GM18951 (cell line): ENCODE measurements around the gene DMXL2.

ENCODE experiments used
- POLR2A ChIP-seq: IDR thresholded peaks from 4 replicates; pipeline ENCODE4 v1.6.1; 2011; ENCODE audit warnings: mild to moderate bottlenecking; ENCODE audit not compliant: insufficient read length, insufficient read depth; ENCODE audit errors: extremely low read depth
- in situ Hi-C: fragments of 300-500 bp; cut with MboI; formaldehyde crosslinking; loops from one replicate; pipeline ENCODE4 v1.12.0; 2022; ENCODE audit warnings: low sequenced_read_pairs, mixed read lengths, inconsistent platforms; ENCODE audit not compliant: unreplicated experiment

DMXL2 gene

DNA sequence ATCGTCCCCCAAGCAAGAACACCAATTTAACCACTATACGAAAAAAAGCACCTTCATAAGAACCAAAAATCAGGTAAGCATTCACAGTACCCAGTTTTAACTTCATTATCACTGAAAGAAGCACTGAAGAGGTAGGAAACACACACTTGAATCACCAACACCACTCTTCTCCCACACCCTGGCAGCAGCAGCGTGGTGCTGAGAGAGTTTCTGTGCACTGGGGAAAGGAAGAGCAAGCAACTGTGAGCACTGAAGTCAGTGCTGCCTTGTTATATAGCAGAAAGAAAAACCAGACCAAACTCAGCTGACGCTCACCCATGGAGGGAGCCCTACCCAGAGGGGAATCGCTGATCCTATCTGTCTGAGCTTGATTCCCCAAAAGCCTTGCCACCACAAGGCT is 98.2 kb downstream of the DMXL2 start:
- in situ Hi-C loops, result no loop called here
- no peak for TF ChIP-seq POLR2A

DNA sequence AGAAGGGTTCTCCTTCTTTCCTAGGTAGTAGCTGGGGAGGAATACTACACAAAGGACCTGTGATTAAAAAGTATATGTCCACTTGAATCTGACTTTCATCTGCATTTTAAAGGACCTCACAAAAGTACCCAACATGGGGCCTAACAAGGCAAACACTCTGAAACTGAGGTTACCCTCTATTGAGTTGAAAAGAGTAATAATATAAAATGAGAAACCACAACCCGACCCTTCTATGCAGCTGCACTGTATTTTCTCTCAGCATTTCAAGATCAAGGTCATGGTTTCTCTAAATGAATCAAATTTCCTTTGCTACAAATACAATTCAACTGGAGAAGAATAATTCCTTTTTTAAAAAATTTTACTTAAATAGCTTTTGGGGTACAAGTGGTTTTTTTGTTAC is 106.3 kb downstream of the DMXL2 start:
- no peak for TF ChIP-seq POLR2A
- in situ Hi-C loops, result no loop called here

DNA sequence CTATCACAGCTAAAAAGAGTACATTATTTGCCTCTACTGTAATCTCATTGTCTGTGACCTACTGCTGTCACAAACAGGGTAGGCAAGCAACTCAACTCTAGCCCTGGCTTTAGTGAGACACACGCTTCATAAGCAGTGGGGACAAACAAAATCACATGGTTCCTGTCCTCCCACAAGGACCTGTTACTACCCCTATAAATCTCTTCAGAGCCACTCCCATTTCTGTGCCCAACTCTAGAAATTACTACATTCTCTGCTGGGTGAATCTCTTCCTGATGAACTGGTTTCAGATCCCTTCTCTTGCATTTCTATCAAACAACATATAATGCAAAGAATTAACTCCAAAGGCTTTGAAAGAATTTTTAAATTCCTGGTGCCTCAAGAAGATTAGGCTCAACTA is 117.3 kb downstream of the DMXL2 start:
- in situ Hi-C loops, result no loop called here
- no peak for TF ChIP-seq POLR2A

DNA sequence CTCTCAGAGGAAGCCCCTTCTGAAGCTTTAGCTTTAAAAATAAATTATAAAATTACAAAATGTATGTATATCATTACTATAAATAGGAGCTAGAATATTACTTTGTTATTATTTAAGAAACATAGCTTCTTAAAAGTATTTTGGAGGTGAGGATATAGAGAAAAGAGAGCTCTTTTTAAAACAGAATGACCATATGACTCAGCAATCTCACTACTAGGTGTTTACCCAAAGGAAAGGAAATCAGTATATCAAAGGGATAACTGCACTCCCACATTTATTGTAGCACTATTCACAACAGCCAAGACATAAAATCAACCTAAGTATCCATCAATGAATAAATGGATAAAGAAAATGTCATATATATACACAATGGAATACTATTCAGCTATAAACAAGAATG is 119.6 kb downstream of the DMXL2 start:
- TF ChIP-seq POLR2A, result no peak
- in situ Hi-C loops, result no loop called here

DNA sequence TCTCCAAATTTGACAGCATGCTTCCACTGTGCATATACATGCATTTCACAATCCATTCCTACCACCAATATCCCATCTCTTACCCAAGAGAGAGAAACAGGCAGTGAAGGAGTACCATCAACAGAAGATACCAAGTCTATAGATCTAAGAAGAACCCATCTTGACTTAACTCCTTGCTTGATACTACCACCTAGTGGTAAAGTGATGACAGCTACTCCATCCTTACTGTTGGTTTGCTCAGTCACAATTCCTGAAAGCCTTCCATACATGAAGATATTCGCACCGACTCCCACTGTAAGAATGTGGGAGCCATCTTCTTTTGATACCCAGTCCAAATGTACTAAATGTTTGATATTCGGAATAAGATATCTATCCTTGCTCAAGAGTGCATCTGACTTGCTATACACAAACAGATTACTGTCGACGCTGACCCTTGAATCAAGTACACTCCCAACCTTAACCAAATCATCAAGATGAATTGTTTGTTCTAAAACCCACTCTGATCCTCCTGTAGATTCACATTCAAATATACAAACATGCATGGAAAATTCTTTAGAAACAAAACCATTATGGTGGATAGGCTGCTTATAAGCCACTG is 123.1 kb downstream of the DMXL2 start:
- in situ Hi-C loops, result no loop called here
- TF ChIP-seq POLR2A, result no peak

DNA sequence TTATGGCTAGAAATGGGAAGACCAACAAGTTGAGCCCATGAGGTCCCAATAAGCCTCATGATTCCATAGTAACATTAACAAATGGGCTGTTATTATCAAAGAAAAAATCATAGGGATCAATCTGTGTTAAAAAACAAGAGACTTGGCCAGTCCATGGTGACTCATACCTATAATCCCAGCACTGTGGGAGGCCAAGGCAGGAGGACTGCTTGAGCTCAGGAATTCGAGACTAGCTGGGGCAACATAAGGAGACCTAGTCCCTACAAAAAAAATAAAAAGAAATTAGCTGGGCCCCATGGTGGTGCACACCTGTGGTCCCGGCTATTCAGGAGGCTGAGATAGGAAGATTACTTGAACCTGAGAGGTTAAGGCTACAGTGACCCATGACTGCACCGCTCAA is 124.8 kb downstream of the DMXL2 start:
- TF ChIP-seq POLR2A, result no peak
- in situ Hi-C loops, result no loop called here

DNA sequence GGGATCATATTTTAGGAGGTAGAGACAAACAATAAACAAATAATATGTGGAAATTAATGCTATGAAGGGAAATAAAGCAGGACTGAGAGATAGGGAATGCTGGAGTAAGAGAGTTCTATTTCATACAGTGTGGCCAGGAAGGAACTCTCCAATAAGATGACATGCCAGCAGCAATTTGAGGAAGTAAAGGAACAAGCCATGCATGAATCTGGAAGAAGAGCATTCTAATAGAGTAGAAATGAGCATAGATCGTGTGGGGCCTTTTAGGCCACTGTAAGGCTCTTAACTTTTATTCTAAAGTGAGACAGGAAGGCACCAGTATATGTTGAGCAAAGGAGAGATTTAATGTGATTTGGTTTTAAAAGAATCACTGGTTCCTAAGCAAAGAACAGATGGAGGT is 126.3 kb downstream of the DMXL2 start:
- in situ Hi-C loops, result no loop called here
- no peak for TF ChIP-seq POLR2A

DNA sequence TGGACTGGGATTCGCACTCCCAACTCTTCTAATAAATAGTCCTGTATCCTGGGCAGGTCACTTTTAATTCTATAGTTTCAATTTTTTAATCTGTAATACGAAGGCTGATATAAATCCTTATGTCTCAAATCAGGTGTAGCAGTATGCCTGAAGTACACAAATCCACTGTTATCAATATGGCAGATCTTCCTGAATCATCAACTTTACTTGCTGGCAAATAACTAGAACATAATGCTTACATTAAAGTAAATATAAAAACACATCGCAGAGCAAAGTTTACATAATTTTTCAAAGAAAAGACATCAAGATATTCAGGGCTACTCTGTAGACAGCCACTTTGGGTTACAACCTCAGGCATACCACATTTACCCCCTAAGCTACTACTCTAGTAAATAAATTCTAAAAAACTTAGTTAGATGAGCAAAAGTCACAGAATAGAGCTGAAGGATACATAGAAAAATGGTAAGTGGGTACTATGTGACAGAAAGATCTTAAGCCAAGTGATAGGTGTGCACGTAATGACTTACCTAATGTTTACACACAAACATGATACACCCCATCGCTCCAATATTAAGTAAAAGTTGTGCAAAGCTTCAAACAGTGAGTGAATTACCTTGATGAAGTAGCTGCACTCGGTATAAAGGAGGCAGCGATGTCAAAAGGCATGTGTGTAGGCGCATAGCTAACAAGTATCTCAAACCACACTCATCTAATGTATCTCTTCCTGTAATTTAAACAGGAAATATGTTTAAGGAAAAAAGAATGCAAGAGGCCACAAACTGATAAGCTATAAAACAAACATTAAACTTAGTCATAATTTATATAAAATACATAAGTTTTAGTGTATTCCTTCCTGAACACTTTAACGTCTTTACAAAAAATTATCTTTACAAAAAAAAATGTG is 127.9 kb downstream of the DMXL2 start:
- in situ Hi-C loops, result no loop called here
- no peak for TF ChIP-seq POLR2A

DNA sequence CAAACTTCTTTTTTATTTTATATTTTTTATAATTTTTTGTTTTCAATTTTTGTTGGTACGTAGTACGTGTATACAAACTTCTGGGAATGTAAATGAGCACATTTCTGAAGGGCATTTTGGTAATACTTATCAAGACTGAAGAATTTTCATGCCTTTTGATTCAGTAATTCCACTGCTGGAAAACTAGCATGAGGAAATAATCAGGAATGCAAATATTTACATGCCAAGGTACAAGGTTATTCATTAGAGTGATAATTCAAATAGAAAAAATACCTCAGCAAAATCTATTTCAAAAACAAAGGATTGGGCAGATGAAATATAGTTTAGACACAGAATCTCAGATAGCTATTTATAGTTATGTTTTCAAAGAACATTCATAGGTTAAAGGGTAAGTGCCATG is 128.7 kb downstream of the DMXL2 start:
- in situ Hi-C loops, result no loop called here
- no peak for TF ChIP-seq POLR2A

DNA sequence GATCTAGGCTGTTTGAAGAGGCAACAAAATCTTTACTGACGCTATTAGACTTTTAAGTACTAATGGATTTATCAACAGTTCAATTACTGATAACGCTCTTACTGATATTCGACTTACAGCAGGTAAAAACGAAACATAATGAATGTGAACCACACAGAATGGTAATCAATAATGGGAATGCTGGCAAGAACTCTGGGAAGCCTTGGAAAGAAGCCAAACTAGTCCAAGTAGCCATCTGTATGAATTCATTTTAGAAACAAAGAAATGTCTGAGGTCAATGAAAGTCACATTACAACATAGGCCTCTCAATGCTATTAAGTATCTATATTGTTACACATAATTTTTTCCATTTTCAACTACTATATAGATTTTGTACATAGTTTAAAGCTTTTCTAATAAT is 130.0 kb downstream of the DMXL2 start:
- in situ Hi-C loops, result no loop called here
- no peak for TF ChIP-seq POLR2A

DNA sequence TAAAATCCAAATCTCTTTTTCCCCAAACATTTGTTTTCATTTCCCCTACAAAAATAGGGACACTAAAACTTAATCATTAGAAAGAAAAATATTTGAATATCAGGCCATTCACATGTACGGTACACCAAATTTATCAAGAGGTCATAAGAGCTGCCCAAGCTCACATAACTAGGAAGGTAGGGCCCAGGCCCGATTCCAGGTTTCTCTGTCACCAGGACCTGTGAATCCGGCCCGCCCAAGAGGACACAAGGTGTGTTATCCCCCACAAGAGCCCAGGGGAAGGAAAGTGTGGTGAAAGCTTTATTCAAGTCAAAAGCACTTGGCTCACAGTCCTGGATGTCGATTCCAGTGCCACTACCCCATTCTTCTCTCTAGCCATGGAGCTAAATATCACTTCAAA is 130.6 kb downstream of the DMXL2 start:
- in situ Hi-C loops, result no loop called here

DNA sequence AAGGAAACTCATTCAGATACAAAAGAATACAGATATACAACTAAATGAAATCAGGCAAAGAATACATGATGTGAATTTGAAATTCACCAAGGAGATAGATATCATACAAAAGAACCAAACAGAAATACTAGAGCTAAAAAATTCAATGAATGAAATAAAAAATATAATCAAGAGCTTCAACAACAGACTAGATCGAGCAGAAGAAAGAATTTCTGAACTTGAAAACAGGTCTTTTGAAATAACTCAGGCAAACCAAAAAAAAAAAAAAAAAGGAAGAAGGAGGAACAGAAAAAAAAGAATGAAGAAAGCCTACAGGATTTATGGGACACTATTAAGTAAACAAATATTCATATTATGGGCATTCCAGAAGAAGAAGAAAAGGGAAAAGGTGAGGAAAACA is 137.8 kb downstream of the DMXL2 start:
- in situ Hi-C loops, result no loop called here
- TF ChIP-seq POLR2A, result no peak

More for the DNA sequence above, 130.6 kb downstream of the DMXL2 start:
- TF ChIP-seq POLR2A, result no peak

DNA sequence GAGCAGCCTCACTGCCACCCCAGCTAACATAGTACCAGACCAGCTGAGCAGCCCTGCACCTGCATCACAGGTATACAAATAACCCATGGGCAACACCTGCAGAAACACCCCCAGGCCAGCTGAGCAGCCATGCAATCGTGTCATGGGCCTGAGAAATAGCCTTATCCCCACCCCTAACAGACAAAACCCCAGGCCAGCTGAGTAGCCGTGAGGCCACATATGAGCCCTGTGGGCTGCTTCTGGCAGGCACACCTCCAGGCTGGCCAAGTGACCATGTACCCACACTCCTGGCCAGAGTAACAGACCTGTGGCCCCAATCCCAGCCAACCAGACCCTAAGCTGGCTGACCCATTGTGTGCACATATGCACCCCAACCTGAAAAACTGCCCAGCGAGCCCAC is 138.6 kb downstream of the DMXL2 start:
- TF ChIP-seq POLR2A, result no peak

DNA sequence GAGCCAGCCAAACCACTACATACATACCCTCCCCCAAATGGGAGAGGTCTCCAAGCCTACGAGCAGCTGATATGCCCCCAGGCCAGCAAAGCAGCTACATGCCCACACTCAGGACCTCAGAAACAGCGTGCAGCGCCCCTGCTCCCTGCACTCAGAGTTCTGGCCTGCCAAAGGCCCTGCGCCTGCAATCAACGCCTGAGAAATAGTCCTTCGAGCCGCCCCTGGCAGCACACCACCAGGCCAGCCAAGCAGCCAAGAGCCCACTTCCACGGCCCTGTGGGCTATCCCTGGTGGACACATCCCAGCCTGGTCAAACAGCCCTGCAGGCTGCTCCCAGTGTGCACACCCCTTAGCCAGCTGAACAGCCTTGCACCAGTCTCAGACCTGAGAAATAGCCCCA is 139.1 kb downstream of the DMXL2 start:
- no peak for TF ChIP-seq POLR2A
- in situ Hi-C loops, result no loop called here

More for the DNA sequence above, 138.6 kb downstream of the DMXL2 start:
- in situ Hi-C loops, result no loop called here
